Caki2 (cell line): ENCODE measurements around the gene SELENOH. TPM values are rescaled to one million over a fixed set of nuclear protein-coding genes. Genes with fewer than 3 reads are reported as not detected.

Experiments
- DNase-seq: peaks from one replicate; pipeline ENCODE4 v3.0.0-alpha.2; 2015; ENCODE audit warnings: low read depth
- in situ Hi-C: cut with HindIII; loops from 2 replicates; pipeline ENCODE4 v1.10.0; 2016; ENCODE audit warnings: low sequenced_read_pairs, low pct_unique_long_range_greater_than_20kb, mixed read lengths
- total RNA-seq: library from RNA; depleted of rRNA; stranded (reverse); fragments of >200 nt; shearing (Covaris generic); gene quantifications from 2 replicates; pipeline ENCODE4 v1.2.3, GENCODE V29; 2014; ENCODE audit warnings: low replicate concordance

SELENOH gene
- total RNA-seq, 1 experiment from 2014 or later: 263 TPM

- DNase-seq: peak; percentile 19
- in situ Hi-C loops: no loop called here
These were observed 5.5 kb upstream of the SELENOH start for GRCh38 chr11:57735619-57736298.

- no peak for DNase-seq
- in situ Hi-C loops: no loop called here
These were observed 779 bp downstream of the SELENOH start for GRCh38 chr11:57742087-57742452.

- in situ Hi-C loops: no loop called here
These were observed 3.1 kb downstream of the SELENOH start for GRCh38 chr11:57744357-57744756.

DNA sequence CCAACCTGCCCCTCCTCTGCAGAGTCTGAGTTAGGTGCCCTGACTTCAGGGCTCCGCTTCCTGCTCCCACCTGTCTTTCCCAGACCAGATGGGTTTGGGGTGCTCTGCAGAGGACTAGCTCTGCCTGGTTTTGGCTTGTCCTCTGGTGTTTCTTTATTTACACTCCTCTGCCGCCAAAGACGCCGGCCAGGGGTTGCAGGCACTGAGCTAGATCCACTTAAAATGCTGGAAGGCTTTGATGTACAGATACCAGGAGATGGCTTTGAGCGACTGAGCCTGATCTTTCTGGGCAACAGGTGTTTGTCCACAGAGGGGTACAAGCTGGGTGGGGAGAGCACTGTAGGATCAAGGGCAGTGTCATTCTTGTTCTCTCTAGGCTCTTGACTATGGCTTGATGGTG is 3.9 kb downstream of the SELENOH start:
- in situ Hi-C loops: no loop called here
- DNase-seq: no peak

More at GRCh38 chr11:57744357-57744756, 3.1 kb downstream of the SELENOH start:
- DNase-seq: no peak

- in situ Hi-C loops: no loop called here
- no peak for DNase-seq
These were observed 5.6 kb downstream of the SELENOH start for GRCh38 chr11:57746920-57747319.

- in situ Hi-C loops: no loop called here
- no peak for DNase-seq
These were observed 9.9 kb downstream of the SELENOH start for GRCh38 chr11:57751176-57751575.

DNA sequence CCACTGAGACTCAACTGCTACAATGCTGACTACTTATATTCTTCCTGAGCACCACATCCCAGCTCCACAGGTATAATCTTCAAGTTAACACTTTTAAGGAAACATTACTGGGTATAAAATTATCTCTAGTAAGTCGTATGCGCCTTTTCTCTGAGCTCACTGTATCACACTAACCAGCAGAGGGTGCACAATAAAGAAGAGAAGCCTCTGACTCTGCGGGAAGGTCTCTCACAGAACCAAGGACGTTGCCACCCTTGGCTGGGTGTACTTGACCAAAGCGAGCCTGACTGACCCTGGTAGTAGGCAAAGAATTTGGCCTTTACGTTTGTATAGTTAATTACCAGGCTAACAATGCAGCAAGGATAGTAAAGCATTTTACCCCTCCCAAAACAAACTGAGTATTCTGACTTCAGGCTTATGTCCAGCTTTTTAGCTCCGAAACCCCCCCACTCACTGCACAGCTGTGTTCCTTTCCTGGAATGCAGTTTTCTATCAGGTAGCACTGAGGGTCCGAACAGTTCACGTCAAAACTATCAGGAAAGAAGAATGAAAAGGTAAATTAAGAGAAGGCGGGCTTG is 10.5 kb downstream of the SELENOH start, which contains the start of gene BTBD18:
Gene BTBD18 (minus strand): TSS at position 144 of the 578 bp plus-strand sequence. CDS start 631 bp downstream, outside the sequence.
- in situ Hi-C loops: no loop called here
- DNase-seq: peak; percentile 27

DNA sequence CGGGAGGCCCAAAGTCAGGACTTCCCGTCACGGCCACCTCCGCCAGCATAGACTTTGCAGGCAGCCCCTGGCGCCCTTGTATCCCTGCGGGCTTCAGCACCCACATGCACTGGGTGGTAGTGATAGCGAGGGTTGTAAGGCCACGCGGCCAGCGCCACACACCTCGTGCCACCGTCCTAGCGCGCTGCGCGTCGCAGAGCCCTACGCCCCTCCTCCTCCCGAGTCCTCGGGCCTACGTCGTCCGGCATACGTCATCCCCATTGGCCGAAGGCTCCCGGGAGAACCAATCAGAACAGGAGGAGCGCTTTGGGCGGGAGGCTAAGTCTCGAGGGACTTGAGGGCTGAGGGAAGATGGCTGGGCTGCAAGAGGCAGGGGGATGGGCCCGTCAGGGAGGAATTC is 11.7 kb downstream of the SELENOH start:
- in situ Hi-C loops: no loop called here
- no peak for DNase-seq

DNA sequence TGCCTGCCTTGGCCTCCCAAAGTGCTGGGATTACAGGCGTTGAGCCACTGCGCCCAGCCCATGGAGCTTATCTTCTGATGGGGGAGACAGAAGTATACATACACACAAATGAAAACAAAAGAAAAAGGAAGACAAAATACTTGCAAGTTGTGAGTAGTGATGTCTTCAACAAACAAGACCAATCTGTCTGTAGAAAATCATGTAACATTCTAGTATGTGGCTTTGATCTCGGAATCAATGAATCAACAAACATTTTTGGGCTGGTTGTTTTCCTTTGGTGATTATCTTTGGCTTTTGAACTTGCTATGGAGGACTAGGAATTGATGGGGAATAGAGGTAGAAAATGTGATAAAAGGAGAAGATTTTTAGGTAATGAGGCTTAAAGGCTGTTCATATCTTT is 16.9 kb downstream of the SELENOH start:
- no peak for DNase-seq
- in situ Hi-C loops: no loop called here

DNA sequence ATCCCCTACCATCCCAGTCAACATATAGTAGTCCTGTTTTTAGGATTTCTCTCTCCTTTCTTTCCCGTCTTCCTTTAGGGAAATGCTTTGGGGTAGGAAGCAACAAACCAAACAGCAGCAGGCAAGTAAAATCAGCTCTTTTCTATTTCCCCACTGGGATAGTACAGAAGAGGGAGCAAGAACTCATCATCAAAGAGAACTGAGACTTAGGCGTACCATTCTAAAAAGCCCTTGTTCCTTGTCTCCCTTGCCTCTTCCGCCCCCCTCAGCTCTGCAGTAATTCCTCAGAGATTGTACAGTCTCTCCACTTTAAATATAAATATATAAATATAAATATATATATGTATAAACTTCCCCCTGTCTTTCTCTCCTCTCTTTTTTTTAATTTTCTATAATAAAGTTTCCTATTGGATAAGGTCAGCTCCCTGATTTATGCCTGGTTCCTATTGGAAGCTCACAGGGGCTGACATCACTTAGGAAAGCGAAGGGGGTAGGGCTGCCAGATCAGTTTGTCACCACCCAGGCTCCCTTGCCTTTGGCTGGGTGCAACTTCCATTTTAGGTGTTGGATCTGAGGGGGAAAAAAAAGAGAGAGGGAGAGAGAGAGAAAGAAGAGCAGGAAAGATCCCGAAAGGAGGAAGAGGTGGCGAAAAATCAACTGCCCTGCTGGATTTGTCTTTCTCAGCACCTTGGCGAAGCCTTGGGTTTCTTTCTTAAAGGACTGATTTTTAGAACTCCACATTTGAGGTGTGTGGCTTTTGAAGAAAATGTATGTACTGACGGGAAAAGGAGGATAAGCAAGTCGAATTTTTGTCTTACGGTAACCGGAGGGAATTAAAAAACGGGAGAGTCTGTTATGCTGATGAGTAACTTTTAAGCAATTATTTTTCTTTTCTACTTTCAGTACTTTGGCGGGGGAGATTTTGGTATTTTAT is 20.3 kb downstream of the SELENOH start, which contains the start of gene CTNND1:
Gene CTNND1 (plus strand): TSS at position 502 of the 934 bp plus-strand sequence. CDS start 29,677 bp downstream, outside the sequence.
- in situ Hi-C loops: no loop called here
- peak; percentile 95 for DNase-seq

DNA sequence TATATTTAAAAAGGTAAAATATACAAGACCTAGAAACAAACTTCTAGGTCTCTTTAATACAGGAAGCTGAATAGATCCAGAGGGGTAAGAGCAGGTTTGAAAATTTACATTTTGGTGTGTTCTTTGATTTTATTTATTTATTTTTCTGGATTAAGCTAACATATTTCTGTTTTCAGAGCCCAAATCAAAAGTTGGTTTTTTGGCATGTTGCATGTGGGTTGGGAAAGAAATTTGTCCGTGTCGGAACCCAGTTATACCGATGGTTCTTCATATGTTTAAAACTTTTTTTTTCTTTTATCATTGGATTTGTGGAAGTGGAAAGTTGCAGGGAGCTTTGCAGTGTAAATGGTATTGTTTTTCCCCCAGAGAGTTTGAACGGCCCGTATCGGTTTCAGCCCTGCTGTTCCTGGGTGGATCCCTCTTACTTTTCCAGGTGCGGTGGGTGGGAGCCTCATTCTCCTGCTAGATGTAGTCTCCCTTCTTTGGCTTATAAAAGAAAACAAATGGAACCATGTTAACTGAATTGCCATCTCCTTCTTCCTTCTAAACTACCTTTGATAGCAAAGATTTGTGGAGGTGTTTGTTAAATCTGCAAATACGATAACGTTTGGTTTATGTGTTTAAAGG is 21.1 kb downstream of the SELENOH start:
- in situ Hi-C loops: no loop called here
- no peak for DNase-seq

DNA sequence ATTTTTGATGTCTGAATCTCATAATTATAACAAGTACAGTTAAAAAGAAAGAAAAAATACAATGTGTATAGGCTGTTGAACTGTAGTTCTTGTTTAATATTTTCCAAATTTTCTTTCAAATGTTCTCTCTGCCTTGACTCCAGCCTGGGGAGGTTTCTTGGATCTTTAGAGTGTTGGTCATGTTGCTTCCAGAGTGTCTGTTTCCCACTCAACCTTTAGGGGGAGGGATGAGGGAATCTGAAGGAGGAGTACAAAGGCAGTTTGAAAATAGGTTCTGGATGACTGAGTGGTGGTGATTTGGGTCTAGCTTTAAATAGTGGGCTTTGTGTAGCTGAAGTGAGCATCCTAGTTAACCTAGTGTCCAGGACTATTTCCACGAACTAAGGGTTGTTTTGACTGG is 22.3 kb downstream of the SELENOH start:
- DNase-seq: peak; percentile 45
- in situ Hi-C loops: no loop called here

GRCh38 chr11:57764021-57764420 is 22.7 kb downstream of the SELENOH start:
- DNase-seq: no peak
- in situ Hi-C loops: no loop called here

- DNase-seq: no peak
- in situ Hi-C loops: no loop called here
These were observed 23.3 kb downstream of the SELENOH start for GRCh38 chr11:57764566-57764965.

DNA sequence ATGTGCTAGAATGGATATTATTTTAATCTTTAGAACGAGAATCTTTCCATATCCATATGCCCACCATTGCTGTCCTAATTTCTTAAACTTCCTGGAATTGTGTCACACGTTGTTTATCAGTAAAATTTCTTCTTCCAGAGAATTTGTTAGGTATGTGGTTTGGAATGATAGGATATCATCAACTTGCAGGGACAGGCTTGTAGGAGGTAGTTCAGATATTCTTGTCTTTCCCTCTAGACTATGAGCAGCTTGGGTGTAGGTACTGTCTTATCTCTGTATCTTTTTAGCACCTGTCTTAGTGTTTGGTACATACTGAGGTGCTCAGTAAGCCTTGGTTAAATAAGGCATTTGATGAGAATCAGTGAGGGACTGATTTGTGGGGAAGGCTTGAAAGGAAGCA is 23.7 kb downstream of the SELENOH start:
- in situ Hi-C loops: no loop called here
- no peak for DNase-seq

DNA sequence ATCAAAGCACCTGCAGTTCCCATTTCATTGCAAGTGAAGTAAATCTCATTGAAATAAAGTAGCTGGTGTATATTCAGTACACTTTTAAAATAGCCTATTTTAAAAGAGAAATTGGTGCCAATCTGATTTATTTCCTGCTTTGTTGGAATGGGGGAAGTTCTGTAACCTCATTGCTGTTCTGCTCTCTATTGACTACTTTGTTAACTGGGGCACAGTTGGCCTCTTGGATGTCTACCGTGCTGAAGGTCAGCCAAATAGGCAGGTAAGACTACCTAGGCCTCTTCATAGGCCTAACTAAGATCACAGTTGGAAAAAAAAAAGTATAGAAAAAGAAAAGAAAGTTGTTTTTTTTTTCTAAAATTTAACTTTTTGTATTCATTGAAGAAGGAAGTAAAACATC is 29.5 kb downstream of the SELENOH start:
- no peak for DNase-seq
- in situ Hi-C loops: no loop called here

- no peak for DNase-seq
- in situ Hi-C loops: no loop called here
These were observed 30.1 kb downstream of the SELENOH start for GRCh38 chr11:57771365-57771764.

DNA sequence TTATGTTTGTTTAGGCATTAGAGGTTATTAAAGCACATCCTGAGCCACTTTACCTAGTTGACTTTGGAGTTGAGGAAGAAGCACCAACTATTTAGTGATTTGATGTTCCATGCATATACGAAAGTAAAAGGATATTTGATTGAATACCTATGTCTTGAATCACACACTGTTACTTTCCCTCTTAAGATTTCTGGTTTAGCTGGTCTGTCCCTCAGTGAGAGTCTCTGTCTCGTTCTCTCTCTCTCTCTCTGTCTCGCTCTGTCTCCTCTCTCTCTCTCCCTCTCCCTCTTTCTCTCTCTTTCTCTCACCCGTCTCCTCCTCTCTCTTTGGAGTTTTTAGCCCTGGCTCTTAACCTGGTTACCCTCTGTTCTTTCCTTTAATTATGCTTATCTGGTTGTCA is 31.3 kb downstream of the SELENOH start:
- in situ Hi-C loops: no loop called here
- DNase-seq: no peak
